SKM-1 treated with dmso at 0.1 percent for 144 hours (cell line): ENCODE results near the gene LETM1.

ENCODE experiments used
- DNase-seq: peaks from one replicate; lab custom pipeline; 2025; ENCODE audit not compliant: unreplicated experiment; lab: John Stamatoyannopoulos, UW

LETM1 gene

DNA sequence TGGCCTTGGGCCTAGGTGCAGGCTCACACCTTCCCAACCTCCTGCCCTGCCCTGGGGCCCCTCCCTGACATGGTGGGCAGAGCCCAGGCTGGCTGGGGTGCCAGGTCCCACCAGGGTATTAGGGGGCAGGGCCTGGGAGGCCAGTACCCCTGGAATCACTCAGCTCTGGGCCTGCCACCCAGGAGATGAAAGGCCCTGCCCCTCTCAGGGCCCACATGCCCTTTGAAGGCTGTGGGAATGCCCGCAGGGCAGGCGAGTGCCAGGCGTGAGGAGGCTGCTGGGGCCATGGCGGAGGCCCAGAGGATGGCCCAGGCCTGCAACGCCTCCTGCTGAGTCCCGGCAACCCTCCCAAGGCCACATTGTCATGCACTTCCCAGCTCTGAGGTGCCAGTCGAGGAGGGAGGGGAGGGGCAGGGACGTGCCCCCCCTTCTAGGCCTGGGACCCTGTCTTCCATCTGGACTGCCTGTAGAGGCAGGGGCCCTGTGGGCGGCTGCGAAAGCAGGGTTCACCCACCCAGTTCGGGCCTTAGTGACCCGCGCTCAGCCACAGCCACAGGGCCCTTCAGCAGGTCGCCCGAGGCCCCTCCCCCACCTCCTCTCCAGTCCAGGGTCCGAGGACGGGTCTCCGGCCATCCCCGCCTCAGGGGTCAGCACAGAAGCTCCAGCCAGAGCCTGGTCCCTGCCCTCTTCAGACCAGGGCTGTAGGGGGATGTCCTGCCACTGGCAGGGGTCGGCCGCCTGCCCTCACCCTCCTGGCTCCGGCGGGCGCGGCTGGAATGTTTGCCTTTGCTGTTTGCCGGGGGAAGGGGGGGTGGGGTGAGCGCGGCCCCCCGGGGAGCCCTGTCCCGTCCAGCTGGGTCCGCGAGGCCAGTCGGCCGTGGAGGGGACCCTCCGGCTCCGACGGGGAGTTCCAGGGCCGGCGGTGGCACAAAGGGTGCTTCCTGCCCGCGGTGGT lies 89.6 kb downstream of the LETM1 start:
- DNase-seq, result no peak

GRCh38 chr4:1765409-1766072 lies 90.4 kb downstream of the LETM1 start:
- no peak for DNase-seq

DNA sequence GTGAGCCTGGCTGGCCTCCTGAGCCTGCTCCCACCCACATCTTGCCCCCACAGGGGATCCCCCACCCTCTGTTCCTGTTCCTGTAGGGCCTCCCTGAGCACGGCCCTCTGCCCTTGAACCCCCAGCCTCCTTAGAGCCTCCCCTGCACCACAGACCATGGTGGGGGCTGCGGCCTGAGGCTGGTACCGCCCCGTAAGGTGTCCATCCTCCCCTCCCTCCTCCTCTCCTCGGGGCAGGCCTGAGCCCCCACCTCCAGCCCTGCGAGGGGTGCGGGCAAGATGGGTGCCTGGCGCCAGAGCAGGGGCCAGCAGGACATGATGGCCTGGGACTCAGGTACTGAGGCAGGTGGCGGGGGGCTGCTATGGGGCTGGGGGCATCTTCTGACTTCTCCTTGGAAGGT lies 91.3 kb downstream of the LETM1 start:
- no peak for DNase-seq

DNA sequence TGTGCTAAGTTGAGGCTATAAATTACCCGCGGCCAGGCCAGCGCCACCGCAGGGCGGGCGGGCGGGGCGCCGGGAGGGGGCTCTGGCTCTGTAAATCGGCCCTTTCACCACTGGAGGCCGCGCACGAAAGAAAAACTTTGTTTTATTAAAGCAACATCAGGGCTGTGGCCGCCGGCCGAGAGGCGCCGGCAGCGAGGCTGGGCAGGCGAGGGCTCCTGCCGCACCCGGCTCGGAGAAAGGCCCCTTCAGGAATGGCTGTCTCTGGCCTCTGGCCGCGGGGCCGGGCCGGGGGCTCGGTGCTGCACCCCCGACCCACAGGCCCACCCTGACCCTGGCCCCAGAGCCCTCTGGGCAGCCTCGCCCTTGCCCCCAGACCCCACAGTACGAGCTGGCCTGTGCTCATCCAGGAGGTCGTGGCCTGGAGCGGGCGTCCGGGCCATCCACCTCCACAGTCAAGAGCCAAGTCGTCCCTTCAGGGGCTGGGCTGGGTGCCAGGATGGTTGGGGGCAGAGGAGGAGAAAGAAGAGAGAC lies 92.3 kb downstream of the LETM1 start:
- DNase-seq, result no peak

DNA sequence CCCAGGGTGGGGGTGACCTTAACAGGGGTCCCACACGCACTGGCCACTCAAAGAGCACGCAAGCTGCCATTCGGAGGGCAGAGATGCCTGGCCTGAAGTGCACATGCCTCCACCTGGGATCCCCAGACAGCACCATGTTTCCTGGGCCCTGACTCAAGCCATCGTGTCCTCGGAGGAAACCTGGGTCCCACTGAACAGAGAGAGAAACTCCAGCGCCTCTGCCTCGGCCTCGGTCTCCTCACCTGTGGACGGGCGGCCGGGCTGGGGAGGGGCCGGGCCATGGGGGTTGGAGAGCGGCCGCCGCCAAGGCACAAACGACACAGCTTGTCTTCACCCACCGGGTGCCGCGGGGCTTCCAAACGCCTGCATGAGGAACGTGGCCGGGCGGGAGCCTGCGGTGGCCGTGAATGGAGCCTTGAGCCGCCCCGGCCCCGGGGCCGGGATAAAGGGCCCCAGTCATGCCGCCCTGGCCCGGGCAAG lies 92.8 kb downstream of the LETM1 start:
- DNase-seq, result no peak

DNA sequence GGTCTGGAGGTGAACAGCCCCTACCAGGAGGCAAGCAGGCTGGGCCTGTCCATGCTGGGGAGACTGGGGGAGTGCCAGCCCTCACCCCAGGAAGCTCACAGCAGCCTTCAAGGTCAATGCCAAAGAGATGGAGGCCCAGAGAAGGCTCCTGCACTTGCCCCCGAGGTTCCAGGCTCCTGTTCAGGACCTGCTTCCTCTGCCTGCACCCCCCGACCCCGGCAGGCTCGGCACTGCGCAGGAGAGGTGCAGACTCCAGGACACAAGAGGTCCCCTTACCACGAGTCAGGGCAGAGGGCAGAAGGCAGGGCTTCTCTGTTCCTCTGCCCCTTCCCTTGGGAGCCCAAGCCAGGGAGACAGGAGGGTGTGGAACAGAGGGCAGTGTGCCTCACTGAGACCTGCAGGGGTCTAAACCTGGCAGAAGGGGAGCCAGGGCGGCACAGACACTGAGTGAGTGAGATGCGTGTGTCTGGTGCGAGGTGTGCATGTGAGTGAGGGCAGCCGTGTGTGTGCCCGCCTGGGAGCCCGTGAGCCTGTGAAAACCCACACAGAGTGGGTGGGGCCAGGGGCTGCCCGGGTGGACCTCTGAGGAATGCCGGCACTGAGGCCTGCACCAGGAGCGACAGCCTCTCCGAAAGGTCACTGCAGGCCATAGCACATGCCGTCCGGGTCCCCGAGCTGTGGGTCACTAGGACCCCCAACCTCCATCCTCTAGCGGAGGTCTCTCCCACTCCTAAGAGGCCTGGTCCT lies 93.5 kb downstream of the LETM1 start:
- no peak for DNase-seq
